Prostate gland (tissue), 2 donors: ENCODE results near the gene ZNF263.

Experiments
- POLR2AphosphoS5 ChIP-seq: sonication (generic); formaldehyde crosslinking; IDR thresholded peaks from one replicate; pipeline ENCODE4 v1.6.1; 2017; ENCODE audit warnings: antibody characterized with exemption
- TF ChIP-seq, protein P1 (sequence below), 4 experiments: fragments of 200-600 bp in 2 of 4; fragments of 450-650 bp in 2 of 4; sonication (generic) in 2 of 4; IDR thresholded peaks; 1 replicate in 3 of 4; 2 replicates in 1 of 4; pipeline ENCODE4 v1.5.1; 2016 to 2019; ENCODE audit warnings: antibody characterized with exemption in 4 of 4, mild to moderate bottlenecking in 2 of 4, moderate library complexity in 2 of 4

- TF ChIP-seq, protein P1, sequence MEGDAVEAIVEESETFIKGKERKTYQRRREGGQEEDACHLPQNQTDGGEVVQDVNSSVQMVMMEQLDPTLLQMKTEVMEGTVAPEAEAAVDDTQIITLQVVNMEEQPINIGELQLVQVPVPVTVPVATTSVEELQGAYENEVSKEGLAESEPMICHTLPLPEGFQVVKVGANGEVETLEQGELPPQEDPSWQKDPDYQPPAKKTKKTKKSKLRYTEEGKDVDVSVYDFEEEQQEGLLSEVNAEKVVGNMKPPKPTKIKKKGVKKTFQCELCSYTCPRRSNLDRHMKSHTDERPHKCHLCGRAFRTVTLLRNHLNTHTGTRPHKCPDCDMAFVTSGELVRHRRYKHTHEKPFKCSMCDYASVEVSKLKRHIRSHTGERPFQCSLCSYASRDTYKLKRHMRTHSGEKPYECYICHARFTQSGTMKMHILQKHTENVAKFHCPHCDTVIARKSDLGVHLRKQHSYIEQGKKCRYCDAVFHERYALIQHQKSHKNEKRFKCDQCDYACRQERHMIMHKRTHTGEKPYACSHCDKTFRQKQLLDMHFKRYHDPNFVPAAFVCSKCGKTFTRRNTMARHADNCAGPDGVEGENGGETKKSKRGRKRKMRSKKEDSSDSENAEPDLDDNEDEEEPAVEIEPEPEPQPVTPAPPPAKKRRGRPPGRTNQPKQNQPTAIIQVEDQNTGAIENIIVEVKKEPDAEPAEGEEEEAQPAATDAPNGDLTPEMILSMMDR (IDR thresholded peaks at IDR 0.05): no peak
- TF ChIP-seq POLR2AphosphoS5: no peak
Measured at GRCh38 chr16:3242709-3243108, 40.6 kb upstream of the ZNF263 start.
